NCI-H2081 treated with DMSO at 0.1 percent for 48 hours (cell line): Measurements from ENCODE around the gene SAMD9.
"Not testable (repeated sequence)": the region's sequence is repeated elsewhere in the genome, so short reads cannot be mapped to it uniquely, and the experiment has no call there.

ENCODE experiments used
- DNase-seq: peaks from one replicate; lab custom pipeline; 2025; lab: John Stamatoyannopoulos, UW

Gene SAMD9

GRCh38 chr7:93120592-93121549 lies 3.1 kb upstream of the SAMD9 start:
- DNase-seq = no peak

- DNase-seq = no peak
Measured at GRCh38 chr7:93119191-93119905, 1.6 kb upstream of the SAMD9 start.

GRCh38 chr7:93117327-93117726 lies 452 bp downstream of the SAMD9 start:
- no peak for DNase-seq

GRCh38 chr7:93115796-93116195 lies 2.0 kb downstream of the SAMD9 start:
- DNase-seq = no peak

- DNase-seq = no peak
Measured at GRCh38 chr7:93108003-93108402, 9.8 kb downstream of the SAMD9 start.

- no peak for DNase-seq
Measured at GRCh38 chr7:93097388-93097787, 20.4 kb downstream of the SAMD9 start.

- no peak for DNase-seq
Measured at GRCh38 chr7:93092757-93093370, 24.9 kb downstream of the SAMD9 start.

GRCh38 chr7:93073357-93073756 lies 44.4 kb downstream of the SAMD9 start:
- not testable (repeated sequence) for DNase-seq

- no peak for DNase-seq
Measured at GRCh38 chr7:93062599-93062998, 55.2 kb downstream of the SAMD9 start.

GRCh38 chr7:93060865-93061264 lies 56.9 kb downstream of the SAMD9 start:
- no peak for DNase-seq

- DNase-seq = no peak
Measured at GRCh38 chr7:93060025-93060424, 57.8 kb downstream of the SAMD9 start.

GRCh38 chr7:93056621-93057020 lies 61.2 kb downstream of the SAMD9 start:
- DNase-seq = not testable (repeated sequence)

GRCh38 chr7:93055543-93056107 lies 62.2 kb downstream of the SAMD9 start:
- peak; percentile 25 for DNase-seq

GRCh38 chr7:93054975-93055374 lies 62.8 kb downstream of the SAMD9 start:
- no peak for DNase-seq

GRCh38 chr7:93053949-93054943 lies 63.5 kb downstream of the SAMD9 start:
- DNase-seq = no peak

GRCh38 chr7:93053209-93053948 lies 64.4 kb downstream of the SAMD9 start:
- no peak for DNase-seq

- no peak for DNase-seq
Measured at GRCh38 chr7:93051660-93052059, 66.1 kb downstream of the SAMD9 start.
